ENCODE results near the gene UCMA.
A peak's percentile ranks its signal among the peaks of the same experiment; 100 is the strongest.
"Not testable (repeated sequence)": the region's sequence is repeated elsewhere in the genome, so short reads cannot be mapped to it uniquely, and the experiment has no call there.

Gene UCMA
- 0 reads per million in 4 donors for total RNA-seq

GRCh38 chr10:13234172-13234571, at the start of gene UCMA:
UCMA (minus strand) TSS chr10:13234374; CDS start chr10:13234258, 116 bp downstream.
- no peak for DNase-seq

GRCh38 chr10:13282348-13282747, 48.2 kb upstream of the UCMA start:
- DNase-seq = not testable (repeated sequence)

GRCh38 chr10:13276749-13277365, 42.7 kb upstream of the UCMA start:
- no peak for DNase-seq

GRCh38 chr10:13276146-13276545, 42.0 kb upstream of the UCMA start:
- not testable (repeated sequence) for DNase-seq

DNA sequence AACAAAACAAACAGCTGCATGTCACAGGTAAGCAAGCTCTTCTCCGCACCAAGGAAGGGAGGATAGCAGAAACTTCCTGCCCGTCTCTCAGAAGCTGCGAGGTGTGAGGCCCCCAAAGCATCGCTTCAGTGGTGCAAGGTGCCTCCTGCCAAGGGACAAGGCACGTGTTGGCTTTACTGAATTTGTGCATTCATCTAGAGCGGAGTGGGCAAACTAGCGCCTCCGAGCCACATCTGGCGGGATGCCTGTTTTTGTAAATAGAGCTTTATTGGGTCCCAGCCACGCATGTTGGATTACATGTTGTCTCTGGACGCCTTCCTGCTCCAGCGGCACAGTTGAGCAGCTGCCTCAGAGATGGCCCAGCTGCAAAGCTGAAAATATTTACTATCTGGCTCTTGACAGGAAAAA, 38.0 kb upstream of the UCMA start:
- DNase-seq = no peak

DNA sequence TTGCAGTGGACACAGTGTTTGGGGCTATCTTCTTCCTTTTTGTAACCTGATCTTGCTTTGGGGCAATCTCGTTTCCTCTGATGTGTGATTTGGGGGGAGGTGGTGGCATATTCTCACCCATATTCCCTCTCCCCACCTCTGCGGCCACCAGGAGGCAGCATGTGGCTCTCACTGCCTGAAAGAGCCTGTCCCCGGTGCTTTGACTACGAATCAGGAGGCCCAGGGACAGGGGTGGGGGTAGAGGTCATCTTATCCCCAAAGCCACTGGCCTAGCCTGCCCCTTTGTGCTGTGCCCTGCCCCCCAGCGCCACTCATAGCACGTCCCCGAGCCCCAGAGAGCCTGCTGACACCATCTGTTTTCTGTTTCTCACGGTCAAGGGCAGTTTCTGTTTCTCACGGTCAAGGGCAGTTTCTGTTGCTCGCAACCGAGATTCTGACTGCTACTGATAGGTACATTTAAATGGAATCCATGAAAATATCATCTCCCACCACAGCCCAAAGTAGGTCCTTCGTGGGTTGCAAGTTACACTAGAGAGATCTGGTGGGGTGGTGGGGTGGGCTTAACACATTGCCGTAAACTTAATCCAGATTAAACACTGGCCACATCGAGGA, 37.5 kb upstream of the UCMA start:
- DNase-seq = peak; percentile 24 to 56 (median 29)

- DNase-seq = no peak
Observed at GRCh38 chr10:13270877-13271551, 36.8 kb upstream of the UCMA start.

GRCh38 chr10:13268841-13269240, 34.7 kb upstream of the UCMA start:
- no peak for DNase-seq

DNA sequence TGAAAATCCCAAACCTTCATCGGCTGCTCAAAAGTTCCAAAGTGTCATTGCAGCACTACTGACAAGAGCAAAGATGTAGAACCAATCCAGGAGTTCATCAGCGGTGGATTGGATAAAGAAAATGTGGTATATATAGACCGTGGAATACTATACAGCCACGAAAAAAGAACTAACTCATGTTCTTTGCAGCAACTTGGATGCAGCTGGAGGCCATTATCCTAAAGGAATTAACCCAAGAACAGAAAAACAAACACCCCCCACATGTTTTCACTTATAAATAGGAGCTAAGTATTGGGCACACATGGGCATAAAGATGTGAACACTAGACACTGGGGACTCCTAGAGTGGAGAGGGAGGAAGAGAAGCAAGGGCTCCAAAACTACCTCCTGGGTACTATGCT, 34.1 kb upstream of the UCMA start:
- no peak for DNase-seq

DNA sequence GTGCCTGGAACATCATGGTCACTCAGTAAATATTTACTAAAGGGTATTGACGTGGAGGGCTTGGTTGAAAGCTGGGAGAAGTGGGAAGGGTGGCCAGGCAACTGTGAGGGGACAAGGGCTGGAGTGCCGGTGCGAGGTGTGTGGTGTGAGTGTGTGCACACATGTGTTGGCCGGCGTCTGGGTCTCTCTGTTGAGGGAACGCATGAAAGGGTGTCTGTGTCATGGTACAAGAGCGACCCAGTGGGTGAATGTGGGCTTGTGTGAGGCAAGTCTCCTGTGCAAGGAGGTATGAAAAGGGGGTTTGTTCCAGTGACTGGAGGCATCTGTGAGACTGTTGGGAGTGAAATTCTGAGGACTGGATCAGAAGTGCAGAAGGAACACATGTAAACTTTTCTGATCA, 29.4 kb upstream of the UCMA start:
- no peak for DNase-seq

- DNase-seq = no peak
Observed at GRCh38 chr10:13262433-13262832, 28.3 kb upstream of the UCMA start.

GRCh38 chr10:13257621-13258140, 23.5 kb upstream of the UCMA start:
- DNase-seq = no peak

DNA sequence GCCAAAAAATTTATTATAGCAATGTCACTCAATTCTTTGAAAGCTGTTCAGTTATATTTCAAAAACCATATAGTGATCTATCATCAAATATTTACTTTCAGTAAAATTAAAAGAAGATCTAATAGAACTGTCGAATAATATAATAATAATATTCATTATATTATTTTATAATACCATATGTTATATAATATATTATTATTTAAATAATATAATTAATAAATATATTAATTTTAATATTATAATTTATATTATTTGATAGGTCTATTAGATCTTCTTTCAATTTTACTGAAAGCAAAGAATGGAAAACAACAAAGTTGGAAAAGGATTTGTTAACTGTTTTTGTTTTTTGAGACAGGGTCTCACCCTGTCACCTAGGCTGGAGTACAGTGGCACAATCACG, 22.5 kb upstream of the UCMA start:
- DNase-seq = no peak

DNA sequence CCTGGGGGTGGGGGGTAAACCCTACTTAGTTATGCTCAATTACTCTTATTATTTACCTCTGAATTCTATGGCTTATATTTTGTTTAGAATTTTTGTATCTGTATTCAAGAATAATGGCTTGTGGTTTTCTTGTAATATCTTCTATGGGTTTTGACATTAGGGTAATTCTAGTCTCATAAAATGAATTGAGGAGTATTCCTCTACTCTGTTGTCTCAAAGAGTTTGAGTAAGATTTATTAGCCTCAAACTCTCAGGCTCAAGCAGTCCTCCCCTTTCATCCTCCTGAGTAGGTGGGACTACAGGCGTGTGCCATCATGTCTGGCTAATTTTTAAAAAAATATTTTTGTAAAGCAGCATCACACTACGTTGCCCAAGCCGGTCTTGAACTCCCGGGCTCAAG, 19.6 kb upstream of the UCMA start:
- no peak for DNase-seq

DNA sequence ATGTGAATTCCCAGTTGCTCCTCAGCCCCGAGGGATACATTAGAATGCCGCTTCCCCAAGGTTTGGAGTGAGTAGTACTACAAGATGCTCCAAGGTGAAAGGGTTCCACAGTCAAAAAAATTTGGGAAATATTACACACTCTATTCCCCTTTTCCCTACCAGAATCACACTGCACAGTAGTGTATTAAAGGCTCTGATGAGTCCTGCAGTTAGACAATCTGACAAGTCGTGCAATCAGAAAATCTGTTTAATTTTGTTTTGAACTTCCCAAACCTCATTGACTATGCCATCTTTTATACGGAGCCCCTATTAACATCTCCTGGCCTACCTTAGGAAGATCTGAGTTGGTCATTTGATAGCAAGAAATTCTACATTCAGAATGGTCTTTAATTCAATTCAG, 13.6 kb upstream of the UCMA start:
- DNase-seq = no peak

GRCh38 chr10:13247246-13247645, 13.1 kb upstream of the UCMA start:
- DNase-seq = no peak

DNA sequence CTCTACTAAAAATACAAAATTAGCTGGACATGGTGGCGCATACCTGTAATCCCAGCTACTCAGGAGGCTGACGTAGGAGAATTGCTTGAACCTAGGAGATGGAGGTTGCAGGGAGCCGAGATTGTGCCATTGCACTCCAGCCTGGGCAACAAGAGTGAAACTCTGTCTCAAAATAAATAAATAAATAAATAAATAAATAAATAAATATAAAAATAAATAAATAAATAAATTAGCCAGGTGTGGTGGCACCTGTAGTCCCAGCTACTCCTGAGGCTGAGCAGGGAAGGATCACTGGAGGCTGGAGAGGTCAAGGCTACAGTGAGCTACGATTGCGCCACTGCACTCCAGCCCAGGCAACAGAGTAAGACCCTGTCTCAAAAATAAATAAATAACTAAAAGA, 8.1 kb upstream of the UCMA start:
- not testable (repeated sequence) for DNase-seq

- DNase-seq = no peak
Observed at GRCh38 chr10:13241613-13242012, 7.4 kb upstream of the UCMA start.

- no peak for DNase-seq
Observed at GRCh38 chr10:13239923-13240322, 5.7 kb upstream of the UCMA start.

DNA sequence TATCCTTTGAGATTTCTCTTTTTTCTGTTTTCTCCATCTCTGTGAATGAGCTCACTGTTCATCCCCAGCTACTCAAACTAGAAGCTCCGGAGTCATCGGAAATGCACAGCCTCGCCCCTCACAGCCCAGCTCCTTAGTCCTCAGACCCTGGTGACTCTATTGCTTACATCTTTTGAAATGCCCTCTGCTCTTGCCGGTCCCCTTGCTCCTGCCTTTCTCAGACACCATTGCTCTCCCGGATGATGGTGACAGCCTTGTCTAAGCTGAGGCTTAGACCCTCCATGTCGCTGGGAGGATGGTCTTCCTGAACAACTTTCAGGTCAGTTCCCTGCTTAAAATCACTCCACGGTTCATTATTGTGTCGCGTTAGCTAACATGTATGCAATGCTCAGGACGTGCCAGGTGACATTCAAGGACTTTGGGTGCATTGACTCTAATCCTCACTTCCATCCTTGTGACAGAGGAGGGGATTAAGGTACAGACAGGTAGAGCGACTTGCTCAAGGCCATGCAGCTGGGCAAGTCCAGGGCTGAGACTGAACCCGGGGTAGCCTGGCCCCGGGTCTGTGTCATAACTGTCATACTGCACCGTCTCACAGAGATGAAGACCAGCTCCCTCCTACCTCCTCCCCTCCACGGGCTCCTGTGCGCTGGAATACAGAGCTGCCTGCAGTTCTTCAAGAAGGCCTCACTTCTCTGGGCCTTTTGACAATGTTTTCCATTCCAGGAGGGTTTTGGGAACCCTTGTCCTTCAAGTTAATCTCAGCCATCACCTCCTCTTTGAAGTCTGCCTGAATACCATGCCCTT, 4.3 kb upstream of the UCMA start:
- DNase-seq = no peak

- no peak for DNase-seq
Observed at GRCh38 chr10:13236638-13237037, 2.5 kb upstream of the UCMA start.

DNA sequence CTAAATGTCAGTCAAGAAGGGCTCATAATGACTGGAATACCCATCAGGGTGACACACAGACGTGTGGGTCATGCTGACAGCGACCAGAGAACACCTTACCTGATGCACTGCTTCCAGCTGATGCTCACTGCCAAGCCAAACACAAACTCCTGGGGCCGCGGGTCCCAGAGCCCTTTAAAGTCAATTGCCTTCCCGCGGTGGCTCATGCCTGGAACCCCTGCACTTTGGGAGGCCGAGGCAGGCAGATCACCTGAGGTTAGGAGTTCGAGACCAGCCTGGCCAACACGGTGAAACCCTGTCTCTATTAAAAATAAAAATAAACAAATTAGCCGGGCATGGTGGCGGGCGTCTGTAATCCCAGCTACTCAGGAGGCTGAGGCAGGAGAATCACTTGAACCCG, 562 bp upstream of the UCMA start:
- not testable (repeated sequence) for DNase-seq

DNA sequence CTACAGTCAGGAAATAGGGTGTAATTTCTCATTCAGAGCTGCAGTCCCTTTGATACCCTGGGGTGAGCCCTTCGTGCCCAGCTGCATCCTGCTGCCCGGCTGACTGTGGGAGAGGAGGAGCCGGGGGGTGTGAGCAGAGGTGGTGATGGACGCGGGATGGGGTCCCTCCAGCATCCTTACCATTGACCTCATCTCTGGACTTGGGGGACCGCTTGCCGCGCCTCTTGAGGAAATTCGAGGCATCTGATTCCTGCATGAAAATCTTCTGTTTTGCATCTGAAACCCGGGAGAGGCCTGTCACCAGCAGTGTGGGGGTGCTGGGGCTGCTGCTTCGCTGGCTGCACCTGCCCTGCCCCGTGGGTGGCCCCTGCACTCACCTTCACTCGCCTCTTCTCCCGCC, 816 bp downstream of the UCMA start:
- DNase-seq = no peak

All from T-helper 1 cell (primary cell).